Osteocyte (in vitro differentiated cells): ENCODE measurements around the gene RGS12. TPM values are rescaled to one million over a fixed set of nuclear protein-coding genes. Genes with fewer than 3 reads are reported as not detected.

ENCODE experiments used
- DNase-seq: peaks from one replicate; pipeline ENCODE4 v3.0.0; 2021; ENCODE audit warnings: mixed read lengths; ENCODE audit not compliant: unreplicated experiment; ENCODE audit errors: extremely low spot score
- H3K27ac Mint-ChIP-seq: one replicate; pipeline ENCODE4 v1.8.0; 2021; ENCODE audit warnings: mild to moderate bottlenecking, mixed read lengths; ENCODE audit not compliant: unreplicated experiment
- H3K27me3 Mint-ChIP-seq: one replicate; pipeline ENCODE4 v1.8.0; 2021; ENCODE audit warnings: mixed read lengths; ENCODE audit not compliant: unreplicated experiment
- H3K36me3 Mint-ChIP-seq: one replicate; pipeline ENCODE4 v1.8.0; 2021; ENCODE audit warnings: mixed read lengths; ENCODE audit not compliant: unreplicated experiment
- H3K4me1 Mint-ChIP-seq: one replicate; pipeline ENCODE4 v1.8.0; 2021; ENCODE audit warnings: mixed read lengths; ENCODE audit not compliant: unreplicated experiment
- H3K4me3 Mint-ChIP-seq: one replicate; pipeline ENCODE4 v1.8.0; 2021; ENCODE audit warnings: mild to moderate bottlenecking, moderate library complexity, mixed read lengths; ENCODE audit not compliant: unreplicated experiment
- H3K9me3 Mint-ChIP-seq: one replicate; pipeline ENCODE4 v1.8.0; 2021; ENCODE audit warnings: mixed read lengths; ENCODE audit not compliant: unreplicated experiment
- long read RNA-seq: library from polyadenylated mRNA; unstranded; transcript quantifications from one replicate; pipeline ENCODE4 v2.0.0, GENCODE V29; 2021
- total RNA-seq: library from RNA; stranded (reverse); gene quantifications from 2 replicates; pipeline ENCODE4 v1.2.1, GENCODE V29; 2021
- TF ChIP-seq, protein P1 (sequence below): fragments of 200-600 bp; sonication (generic); IDR thresholded peaks from 2 replicates; pipeline ENCODE4 v1.5.0; 2021; ENCODE audit warnings: antibody characterized with exemption, mild to moderate bottlenecking, moderate library complexity

The RGS12 gene, protein sequence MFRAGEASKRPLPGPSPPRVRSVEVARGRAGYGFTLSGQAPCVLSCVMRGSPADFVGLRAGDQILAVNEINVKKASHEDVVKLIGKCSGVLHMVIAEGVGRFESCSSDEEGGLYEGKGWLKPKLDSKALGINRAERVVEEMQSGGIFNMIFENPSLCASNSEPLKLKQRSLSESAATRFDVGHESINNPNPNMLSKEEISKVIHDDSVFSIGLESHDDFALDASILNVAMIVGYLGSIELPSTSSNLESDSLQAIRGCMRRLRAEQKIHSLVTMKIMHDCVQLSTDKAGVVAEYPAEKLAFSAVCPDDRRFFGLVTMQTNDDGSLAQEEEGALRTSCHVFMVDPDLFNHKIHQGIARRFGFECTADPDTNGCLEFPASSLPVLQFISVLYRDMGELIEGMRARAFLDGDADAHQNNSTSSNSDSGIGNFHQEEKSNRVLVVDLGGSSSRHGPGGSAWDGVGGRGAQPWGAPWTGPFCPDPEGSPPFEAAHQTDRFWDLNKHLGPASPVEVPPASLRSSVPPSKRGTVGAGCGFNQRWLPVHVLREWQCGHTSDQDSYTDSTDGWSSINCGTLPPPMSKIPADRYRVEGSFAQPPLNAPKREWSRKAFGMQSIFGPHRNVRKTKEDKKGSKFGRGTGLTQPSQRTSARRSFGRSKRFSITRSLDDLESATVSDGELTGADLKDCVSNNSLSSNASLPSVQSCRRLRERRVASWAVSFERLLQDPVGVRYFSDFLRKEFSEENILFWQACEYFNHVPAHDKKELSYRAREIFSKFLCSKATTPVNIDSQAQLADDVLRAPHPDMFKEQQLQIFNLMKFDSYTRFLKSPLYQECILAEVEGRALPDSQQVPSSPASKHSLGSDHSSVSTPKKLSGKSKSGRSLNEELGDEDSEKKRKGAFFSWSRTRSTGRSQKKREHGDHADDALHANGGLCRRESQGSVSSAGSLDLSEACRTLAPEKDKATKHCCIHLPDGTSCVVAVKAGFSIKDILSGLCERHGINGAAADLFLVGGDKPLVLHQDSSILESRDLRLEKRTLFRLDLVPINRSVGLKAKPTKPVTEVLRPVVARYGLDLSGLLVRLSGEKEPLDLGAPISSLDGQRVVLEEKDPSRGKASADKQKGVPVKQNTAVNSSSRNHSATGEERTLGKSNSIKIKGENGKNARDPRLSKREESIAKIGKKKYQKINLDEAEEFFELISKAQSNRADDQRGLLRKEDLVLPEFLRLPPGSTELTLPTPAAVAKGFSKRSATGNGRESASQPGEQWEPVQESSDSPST (N-terminal part only)
- 32.5 and 35.6 TPM in 2 replicates for total RNA-seq
- long read RNA-seq, partial matches to known transcripts: 10 of 27 reads
- long read RNA-seq, other reads (novel, unspliced or antisense): 17 of 27 reads

DNA sequence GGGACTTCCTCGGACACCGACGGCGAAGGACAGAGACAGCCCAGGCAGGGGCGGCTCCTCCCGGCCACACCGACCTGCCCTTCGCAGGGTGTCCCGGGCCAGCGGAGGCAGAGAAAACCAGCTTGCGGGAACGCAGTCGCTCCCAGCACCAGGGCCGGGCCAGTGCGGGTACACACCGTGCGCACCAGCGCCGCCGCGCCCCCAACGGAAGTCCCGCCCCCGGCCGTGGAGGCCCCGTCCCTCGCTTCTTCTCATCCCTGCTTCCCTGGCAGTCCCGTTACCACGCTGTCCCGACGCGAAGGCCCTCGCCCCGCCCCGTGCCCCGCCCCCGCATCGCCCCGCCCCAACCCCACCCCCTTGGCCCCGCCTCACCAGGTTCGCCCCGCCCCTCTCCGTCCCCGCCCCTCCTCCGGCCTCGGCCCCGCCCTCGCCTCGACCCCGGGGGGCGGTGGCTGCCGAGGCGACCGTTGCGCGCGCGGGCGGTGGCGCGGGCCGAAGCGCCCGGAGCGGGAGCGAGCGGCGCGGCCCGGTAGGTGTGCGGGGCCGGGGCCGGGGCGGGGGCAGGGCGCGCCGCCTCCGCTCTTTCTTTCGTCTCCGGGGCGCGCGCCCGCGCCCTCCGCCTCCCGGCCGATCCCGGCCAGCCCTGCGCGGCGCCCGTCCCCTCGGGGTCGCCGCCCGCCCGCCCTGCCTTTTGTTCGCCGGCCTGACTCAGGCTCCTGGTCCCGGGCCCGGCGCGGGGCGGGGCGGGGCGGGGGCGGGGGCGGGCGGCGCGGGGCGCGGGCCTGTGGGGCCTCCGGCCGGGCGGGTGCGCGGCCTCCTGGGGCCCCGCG is at the start of gene RGS12:
Gene RGS12, plus strand, starts transcription at position 451 of the 830 bp plus-strand sequence. CDS start 23,150 bp downstream, outside the sequence.
- Mint-ChIP-seq H3K36me3 (peaks cover 13% of the 10 kb centered on the region), H3K27ac (peak within 1 kb of the TSS; percentile 93), H3K9me3 (peaks cover 3% of the 10 kb centered on the region), H3K4me1 (peaks cover 26% of the 10 kb centered on the region), H3K27me3 (no peaks in the 10 kb centered on the region), H3K4me3 (peak within 1 kb of the TSS; percentile 87)
- TF ChIP-seq, protein P1, sequence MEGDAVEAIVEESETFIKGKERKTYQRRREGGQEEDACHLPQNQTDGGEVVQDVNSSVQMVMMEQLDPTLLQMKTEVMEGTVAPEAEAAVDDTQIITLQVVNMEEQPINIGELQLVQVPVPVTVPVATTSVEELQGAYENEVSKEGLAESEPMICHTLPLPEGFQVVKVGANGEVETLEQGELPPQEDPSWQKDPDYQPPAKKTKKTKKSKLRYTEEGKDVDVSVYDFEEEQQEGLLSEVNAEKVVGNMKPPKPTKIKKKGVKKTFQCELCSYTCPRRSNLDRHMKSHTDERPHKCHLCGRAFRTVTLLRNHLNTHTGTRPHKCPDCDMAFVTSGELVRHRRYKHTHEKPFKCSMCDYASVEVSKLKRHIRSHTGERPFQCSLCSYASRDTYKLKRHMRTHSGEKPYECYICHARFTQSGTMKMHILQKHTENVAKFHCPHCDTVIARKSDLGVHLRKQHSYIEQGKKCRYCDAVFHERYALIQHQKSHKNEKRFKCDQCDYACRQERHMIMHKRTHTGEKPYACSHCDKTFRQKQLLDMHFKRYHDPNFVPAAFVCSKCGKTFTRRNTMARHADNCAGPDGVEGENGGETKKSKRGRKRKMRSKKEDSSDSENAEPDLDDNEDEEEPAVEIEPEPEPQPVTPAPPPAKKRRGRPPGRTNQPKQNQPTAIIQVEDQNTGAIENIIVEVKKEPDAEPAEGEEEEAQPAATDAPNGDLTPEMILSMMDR: no peak
- peak; percentile 98 for DNase-seq

DNA sequence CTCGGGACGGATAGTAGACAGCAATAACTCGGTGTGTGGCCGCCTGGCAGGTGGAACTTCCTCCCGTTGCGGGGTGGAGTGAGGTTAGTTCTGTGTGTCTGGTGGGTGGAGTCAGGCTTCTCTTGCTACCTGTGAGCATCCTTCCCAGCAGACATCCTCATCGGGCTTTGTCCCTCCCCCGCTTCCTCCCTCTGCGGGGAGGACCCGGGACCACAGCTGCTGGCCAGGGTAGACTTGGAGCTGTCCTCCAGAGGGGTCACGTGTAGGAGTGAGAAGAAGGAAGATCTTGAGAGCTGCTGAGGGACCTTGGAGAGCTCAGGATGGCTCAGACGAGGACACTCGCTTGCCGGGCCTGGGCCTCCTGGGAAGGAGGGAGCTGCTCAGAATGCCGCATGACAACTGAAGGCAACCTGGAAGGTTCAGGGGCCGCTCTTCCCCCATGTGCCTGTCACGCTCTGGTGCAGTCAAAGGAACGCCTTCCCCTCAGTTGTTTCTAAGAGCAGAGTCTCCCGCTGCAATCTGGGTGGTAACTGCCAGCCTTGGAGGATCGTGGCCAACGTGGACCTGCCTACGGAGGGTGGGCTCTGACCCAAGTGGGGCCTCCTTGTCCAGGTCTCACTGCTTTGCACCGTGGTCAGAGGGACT is 49.6 kb upstream of the RGS12 start:
- H3K9me3 Mint-ChIP-seq: no peaks in the 10 kb centered on the region
- H3K27me3 Mint-ChIP-seq: no peaks in the 10 kb centered on the region
- H3K27ac Mint-ChIP-seq: no peak overlapping the region
- H3K4me3 Mint-ChIP-seq: no peak overlapping the region
- TF ChIP-seq, protein P1: no peak
- H3K4me1 Mint-ChIP-seq: no peaks in the 10 kb centered on the region
- H3K36me3 Mint-ChIP-seq: peaks cover 12% of the 10 kb centered on the region
- no peak for DNase-seq

DNA sequence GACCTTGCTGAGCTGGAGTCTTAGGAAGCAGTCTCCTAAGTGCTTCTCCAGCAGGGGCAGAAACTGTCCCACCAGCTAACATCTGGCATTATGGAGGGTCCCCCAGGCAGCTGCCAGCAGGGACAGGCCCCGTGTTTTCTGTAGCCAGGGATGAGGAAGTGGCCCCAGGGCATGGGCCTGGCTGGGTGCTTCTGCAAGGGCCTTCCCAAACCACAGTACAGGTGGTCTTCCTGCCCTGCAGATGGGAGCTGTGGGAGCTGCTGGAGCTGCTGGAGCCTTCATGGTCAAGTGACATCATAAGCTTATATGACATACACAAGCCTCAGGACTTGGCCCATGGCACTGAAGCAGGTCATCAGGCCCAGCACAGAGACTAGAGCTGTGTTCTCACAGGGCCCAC is 48.8 kb upstream of the RGS12 start:
- no peaks in the 10 kb centered on the region for H3K4me1 Mint-ChIP-seq
- TF ChIP-seq, protein P1: no peak
- H3K27ac Mint-ChIP-seq: no peak overlapping the region
- H3K9me3 Mint-ChIP-seq: no peaks in the 10 kb centered on the region
- H3K4me3 Mint-ChIP-seq: no peak overlapping the region
- no peak for DNase-seq
- no peaks in the 10 kb centered on the region for H3K27me3 Mint-ChIP-seq
- H3K36me3 Mint-ChIP-seq: peaks cover 10% of the 10 kb centered on the region

DNA sequence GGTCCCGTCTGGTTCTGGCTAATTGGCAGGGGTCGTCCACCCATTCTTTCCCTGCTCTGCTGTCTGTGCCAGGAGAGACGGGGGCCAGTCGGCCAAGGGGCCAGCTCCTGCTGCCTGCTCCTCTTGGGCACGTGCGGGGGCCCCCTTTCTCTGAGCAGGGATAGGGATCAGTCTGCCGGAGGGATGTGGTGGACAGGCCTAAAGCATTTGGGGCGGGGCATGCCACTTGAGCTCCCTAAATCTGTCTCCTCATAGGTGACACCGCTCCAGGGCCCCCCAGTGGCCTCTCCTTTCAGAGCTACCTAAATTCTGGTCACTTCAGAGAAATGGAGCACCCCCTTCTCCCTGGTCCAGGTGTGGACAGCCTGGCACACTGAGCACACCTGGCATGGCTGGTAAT is 48.1 kb upstream of the RGS12 start:
- DNase-seq: no peak
- TF ChIP-seq, protein P1: no peak
- Mint-ChIP-seq H3K27me3 (no peaks in the 10 kb centered on the region), H3K9me3 (no peaks in the 10 kb centered on the region), H3K4me3 (no peak overlapping the region), H3K36me3 (peaks cover 10% of the 10 kb centered on the region), H3K4me1 (no peaks in the 10 kb centered on the region), H3K27ac (no peak overlapping the region)
